ENCODE measurements around the gene OOSP4B. TPM values are rescaled to one million over a fixed set of nuclear protein-coding genes. Genes with fewer than 3 reads are reported as not detected.

Gene OOSP4B
- total and polyA plus RNA-seq, 2 of the 13 experiments (the other 11 are each of a cell fraction or from before 2014, with no cell fraction given) = not detected

- Histone ChIP-seq H3K27ac (ENCODE audit: extremely low read length, insufficient read depth, low read length) (no peak overlapping the region), H3K4me2 (ENCODE audit: low read depth, low read length) (no peak overlapping the region), H3K79me2 (ENCODE audit: insufficient read depth, low read length) (no peaks in the 10 kb centered on the region), H3K9me3 (ENCODE audit: low read length) (no peaks in the 10 kb centered on the region), H3K27me3 (ENCODE audit: control insufficient read depth in 1 of 2, insufficient read depth in 2 of 2, low read length in 2 of 2) (no peaks in the 10 kb centered on the region), H3K9ac (ENCODE audit: insufficient read depth, low read depth, low read length) (no peak overlapping the region), H3K4me3 (replicated peaks in 1 of 3; ENCODE audit: insufficient read depth in 1 of 3, low read depth in 2 of 3, low read length in 3 of 3) (no peak overlapping the region), H2AFZ (ENCODE audit: low read length) (no peak overlapping the region), H3K36me3 (replicated peaks in 1 of 2; ENCODE audit: control insufficient read depth in 1 of 2, insufficient read depth in 2 of 2, low read length in 2 of 2) (no peaks in the 10 kb centered on the region), H3K4me1 (ENCODE audit: insufficient read depth, low read length) (no peaks in the 10 kb centered on the region), H4K20me1 (ENCODE audit: insufficient read depth, low read length) (no peaks in the 10 kb centered on the region)
- WGBS (ENCODE audit: low lambda C conversion rate) = 1% methylated on average over 2 of the region's 2 CpGs
- TF ChIP-seq THAP7 (CRISPR knock-in tag; IDR thresholded peaks at IDR 0.05) (no peak), FOXP4 (CRISPR knock-in tag; IDR thresholded peaks at IDR 0.05) (no peak), CSRNP2 (CRISPR knock-in tag; conservative IDR thresholded peaks at IDR 0.05; ENCODE audit: low read depth) (no peak), ZNF746 (CRISPR knock-in tag; IDR thresholded peaks at IDR 0.05) (no peak), ZNF484 (CRISPR knock-in tag; IDR thresholded peaks at IDR 0.05; ENCODE audit: borderline replicate concordance, low read depth) (no peak), ZFAT (CRISPR knock-in tag; conservative IDR thresholded peaks at IDR 0.05) (no peak), BRD4 (CRISPR knock-in tag; IDR thresholded peaks at IDR 0.05) (no peak), ZNF569 (CRISPR knock-in tag; IDR thresholded peaks at IDR 0.05; ENCODE audit: borderline replicate concordance) (no peak), ZNF768 (CRISPR knock-in tag; IDR thresholded peaks at IDR 0.05) (no peak), SP4 (CRISPR knock-in tag; IDR thresholded peaks at IDR 0.05) (no peak), HDAC6 (IDR thresholded peaks at IDR 0.05; ENCODE audit: low read depth, low read length) (no peak), ZNF678 (CRISPR knock-in tag; IDR thresholded peaks at IDR 0.05) (no peak), ZNF687 (CRISPR knock-in tag; IDR thresholded peaks at IDR 0.05) (no peak), RBAK (CRISPR knock-in tag; IDR thresholded peaks at IDR 0.05) (no peak), ZFP37 (CRISPR knock-in tag; IDR thresholded peaks at IDR 0.05; ENCODE audit: borderline replicate concordance) (no peak), ZNF75D (CRISPR knock-in tag; IDR thresholded peaks at IDR 0.05; ENCODE audit: borderline replicate concordance) (no peak)
- DNase-seq (ENCODE audit: low spot score) (no peak), ATAC-seq (no peak), FAIRE-seq (no peak)
- in situ Hi-C loops (cut with HindIII; ENCODE audit: extremely low pct_ligation_motif_present, low pct_unique_long_range_greater_than_20kb) (no loop called here), intact Hi-C loops (cut with micrococcal nuclease; ENCODE audit: unreplicated experiment) (no loop called here)
- no TSS peak for BruUV-seq (replicated peaks)
- ChIA-PET POLR2A (no interaction called here), CTCF (ENCODE audit: low intra/inter-chr PET ratio, low total read pairs) (no interaction called here)
These were observed 19.2 kb upstream of the OOSP4B start for GRCh38 chr11:59997800-59998199.
